Stimulated activated CD8-positive, alpha-beta memory T cell treated with anti-CD3 and anti-CD28 coated beads, Interleukin-7, amount 100 ng/mL, for 48 hours (primary cell): ENCODE data around the gene GATAD2B.
"Not testable (repeated sequence)": the region's sequence is repeated elsewhere in the genome, so short reads cannot be mapped to it uniquely, and the experiment has no call there.

Experiments used
- DNase-seq, 2 donors: peaks; one replicate each; pipeline ENCODE4 v3.0.0-alpha.2; 2020; ENCODE audit warnings: low read depth in 1 of 2; ENCODE audit errors: extremely low read depth in 1 of 2

Gene GATAD2B

DNA sequence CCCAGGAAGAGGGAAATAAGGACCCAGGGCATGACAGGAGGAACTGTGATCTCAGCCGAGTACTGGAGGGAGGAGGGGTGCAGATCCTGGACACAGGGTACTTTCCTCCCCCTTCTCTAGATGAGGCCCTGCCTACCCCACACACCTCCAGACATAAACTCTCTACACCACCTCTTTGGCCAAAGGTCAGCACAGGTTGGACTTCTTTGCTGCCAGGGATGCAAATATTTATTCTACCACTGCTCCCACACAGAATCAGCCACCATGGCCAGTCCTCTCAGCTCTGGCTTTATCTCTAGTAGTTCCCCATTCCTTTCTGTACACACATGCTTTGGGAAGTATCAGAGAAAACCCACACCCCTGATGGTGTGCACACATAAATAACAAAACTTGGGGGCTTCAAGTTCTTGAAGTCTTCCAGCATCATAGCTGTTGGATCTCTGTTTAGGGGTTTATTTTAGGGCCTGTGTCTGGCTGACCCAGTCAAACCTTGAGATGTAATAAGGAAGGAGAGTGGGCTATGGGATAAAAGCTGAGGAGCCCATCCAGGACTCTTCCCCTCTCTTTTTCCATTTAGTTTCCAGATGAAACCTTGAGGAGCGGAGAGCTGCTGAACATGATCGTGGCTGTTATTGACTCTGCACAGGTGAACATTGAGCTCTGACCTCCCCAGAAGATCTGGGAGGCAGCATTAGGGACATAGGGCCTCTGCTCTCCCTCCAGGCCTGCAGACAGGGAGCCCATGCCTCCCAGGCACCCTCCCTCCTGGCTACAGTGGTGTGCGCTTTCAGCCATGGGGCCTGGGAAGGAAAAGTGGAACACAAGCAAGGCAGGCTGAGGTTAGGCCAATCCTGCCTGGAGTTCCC, 154.2 kb downstream of the GATAD2B start:
- DNase-seq, result no peak

DNA sequence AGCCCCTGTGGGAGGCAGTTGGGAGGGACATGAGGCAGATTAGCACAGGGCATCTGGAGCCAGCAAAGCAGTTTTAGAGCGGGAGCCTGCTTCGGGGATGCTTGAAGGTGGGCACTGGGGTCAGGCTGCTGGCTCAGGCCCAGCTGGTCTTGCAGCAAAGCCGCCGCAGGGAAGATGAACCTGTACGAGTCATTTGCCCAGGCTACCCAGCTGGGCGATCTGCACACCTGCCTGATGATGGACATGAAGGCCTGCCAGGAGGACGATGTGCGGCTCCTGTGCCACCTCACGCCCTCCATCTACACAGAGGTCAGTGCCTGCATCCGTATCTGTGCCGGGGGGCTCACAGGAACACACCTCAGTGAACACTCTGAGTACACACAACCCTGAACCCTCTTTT, 155.3 kb downstream of the GATAD2B start:
- DNase-seq, result no peak

DNA sequence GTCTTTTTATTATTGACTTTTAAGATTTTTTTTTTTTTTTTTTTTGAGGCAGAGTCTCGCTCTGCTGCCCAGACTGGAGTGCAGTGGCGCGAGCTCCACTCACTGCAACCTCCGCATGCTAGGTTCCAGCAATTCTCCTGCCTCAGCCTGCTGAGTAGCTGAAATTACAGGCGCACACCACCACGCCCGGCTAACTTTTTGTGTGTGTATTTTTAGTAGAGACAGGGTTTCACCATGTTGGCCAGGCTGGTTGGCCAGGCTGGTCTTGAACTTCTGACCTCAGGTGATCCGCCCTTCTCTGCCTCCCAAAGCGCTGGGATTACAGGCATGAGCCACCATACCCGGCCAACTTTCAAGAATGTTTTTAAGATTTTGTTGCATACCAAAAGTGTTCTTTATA, 156.1 kb downstream of the GATAD2B start:
- DNase-seq, result not testable (repeated sequence)

DNA sequence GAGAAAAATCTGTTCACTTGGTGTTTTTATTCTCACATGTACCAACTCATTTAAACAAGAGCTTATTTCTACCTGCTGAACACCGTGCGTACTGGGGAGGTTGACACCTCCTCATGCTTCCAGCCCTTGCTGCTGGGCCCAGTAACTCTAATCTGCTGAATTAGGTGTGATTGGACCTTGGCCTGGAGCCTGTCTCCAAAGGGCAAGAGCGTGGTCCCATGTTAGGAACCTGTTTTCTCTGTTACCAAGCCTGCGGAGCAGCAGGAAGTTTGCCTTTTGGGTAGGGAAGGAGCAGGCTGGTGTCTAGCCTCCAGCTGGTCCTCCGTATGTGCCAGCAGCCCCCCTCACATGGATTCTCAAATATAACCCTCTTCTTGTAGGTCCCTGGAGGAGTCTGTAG, 158.5 kb downstream of the GATAD2B start:
- DNase-seq, result no peak

DNA sequence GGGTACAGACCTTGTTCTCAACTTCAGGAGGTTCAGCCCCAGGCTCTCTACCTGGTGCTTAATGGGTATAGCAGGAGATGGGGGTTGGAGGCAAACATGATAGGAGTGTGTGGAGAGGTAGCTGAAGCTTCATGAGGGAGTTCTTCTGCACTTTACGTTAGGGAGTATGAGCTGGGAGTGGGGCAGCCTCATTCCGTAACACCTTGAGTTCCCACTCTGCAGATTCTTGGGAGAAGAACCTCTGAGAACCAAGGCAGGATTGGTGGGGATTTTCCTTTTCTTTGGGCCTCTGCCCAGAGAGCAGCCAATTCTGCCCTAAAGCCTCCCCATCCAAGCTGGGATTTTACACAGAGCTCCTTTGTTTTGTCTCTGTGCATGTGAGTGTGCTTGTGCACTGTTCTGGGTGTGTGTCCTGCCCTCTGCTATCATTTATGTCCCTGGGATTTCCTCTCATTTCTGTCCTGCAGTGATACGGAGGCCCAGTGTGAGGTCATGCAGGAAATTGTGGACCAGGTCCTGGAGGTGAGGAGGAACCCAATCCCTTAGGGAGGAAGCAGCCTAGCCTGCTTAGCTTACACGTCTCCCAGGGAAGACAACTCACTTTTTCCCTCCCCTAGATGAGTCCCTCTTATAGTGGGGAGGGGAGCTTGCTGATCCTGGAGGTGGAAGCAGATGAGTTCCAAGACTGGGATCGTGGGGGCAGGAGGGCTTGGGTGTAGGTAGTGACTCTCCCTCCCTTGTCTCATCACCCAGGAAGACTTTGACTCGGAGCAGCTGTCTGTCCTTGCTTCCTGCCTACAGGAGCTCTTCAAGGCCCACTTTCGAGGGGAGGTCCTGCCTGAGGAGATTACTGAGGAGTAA, 159.2 kb downstream of the GATAD2B start:
- DNase-seq, result no peak

DNA sequence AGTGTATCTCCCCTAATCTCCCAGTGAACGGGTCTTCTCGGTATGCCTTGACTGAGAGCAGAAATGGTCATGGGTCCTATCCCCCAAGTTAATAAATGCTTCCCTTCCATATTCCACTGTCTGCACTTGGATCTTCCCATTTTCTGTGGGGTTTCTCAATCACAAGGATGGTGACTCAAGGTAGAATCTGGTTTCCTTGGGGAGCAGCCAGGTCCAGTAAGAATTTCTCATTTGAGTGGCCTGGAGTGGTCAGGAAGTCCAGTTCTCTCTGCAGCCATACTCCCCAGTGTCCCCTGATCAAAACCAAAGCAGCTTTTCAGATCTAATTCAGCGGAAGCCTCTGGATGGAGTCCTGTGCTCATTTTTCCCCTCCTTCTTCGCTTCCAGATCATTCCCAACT, 162.3 kb downstream of the GATAD2B start:
- no peak for DNase-seq
